GM23338 (cell line): ENCODE measurements around the gene CACNA1G. TPM values are rescaled to one million over a fixed set of nuclear protein-coding genes. Genes with fewer than 3 reads are reported as not detected.

Experiments
- EZH2phosphoT487 ChIP-seq: fragments of 200-600 bp; sonication (generic); IDR thresholded peaks from one replicate; pipeline ENCODE4 v1.8.1; 2018; ENCODE audit warnings: antibody characterized with exemption; ENCODE audit not compliant: unreplicated experiment
- POLR2AphosphoS5 ChIP-seq: IDR thresholded peaks from 2 replicates; pipeline ENCODE4 v1.6.1; 2016; ENCODE audit warnings: antibody characterized with exemption, low read depth
- REST ChIP-seq: IDR thresholded peaks from one replicate; pipeline ENCODE4 v1.6.1; 2018; ENCODE audit warnings: antibody characterized with exemption; ENCODE audit not compliant: unreplicated experiment
- ZNF462 ChIP-seq: fragments of 250-450 bp; sonication (Bioruptor Pico); IDR thresholded peaks from 2 replicates; pipeline ENCODE4 v1.5.0; 2020; ENCODE audit warnings: mild to moderate bottlenecking, moderate library complexity
- polyA plus RNA-seq: library from polyadenylated mRNA; unstranded; fragments of >200 nt; fragmentation: Nextera tagmentation; extraction: Ambion mirVana; gene quantifications from 2 replicates; pipeline ENCODE4 v1.2.1, GENCODE V29; 2016
- total RNA-seq: library from RNA; depleted of rRNA; stranded (reverse); fragments of >200 nt; shearing (Covaris generic); gene quantifications from 2 replicates; pipeline ENCODE4 v1.2.3, GENCODE V29; 2014

CACNA1G gene
- total and polyA plus RNA-seq, 2 experiments from 2014 or later, result 1.4 to 5.1 TPM

GRCh38 chr17:50590946-50591737 is 30.6 kb downstream of the CACNA1G start (continued):
- TF ChIP-seq ZNF462 (CRISPR knock-in tag), result no peak
- no peak for TF ChIP-seq EZH2phosphoT487
- no peak for TF ChIP-seq REST
- TF ChIP-seq POLR2AphosphoS5, result no peak
